WERI-Rb-1 (cell line): ENCODE measurements around the gene ME3.

Source experiments
- DNase-seq: peaks from one replicate; pipeline ENCODE4 v3.0.0-alpha.2; 2020
- H3K27ac ChIP-seq: fragments of 250-450 bp; sonication (Bioruptor Pico); 2 replicates; pipeline ENCODE4 v1.5.1; 2020; ENCODE audit warnings: mild to moderate bottlenecking, moderate library complexity
- H3K27me3 ChIP-seq: fragments of 250-450 bp; sonication (Bioruptor Pico); 2 replicates; pipeline ENCODE4 v1.5.1; 2021; ENCODE audit warnings: mild to moderate bottlenecking, low read depth, moderate library complexity; ENCODE audit not compliant: insufficient read depth, severe bottlenecking
- H3K36me3 ChIP-seq: fragments of 250-450 bp; sonication (Bioruptor Pico); 2 replicates; pipeline ENCODE4 v1.5.1; 2020; ENCODE audit warnings: mild to moderate bottlenecking, moderate library complexity
- H3K4me3 ChIP-seq: 2 replicates; pipeline ENCODE4 v1.5.1; 2011; ENCODE audit warnings: low read depth, mild to moderate bottlenecking, control low read depth, low read length
- H3K9me3 ChIP-seq: fragments of 250-450 bp; sonication (Bioruptor Pico); 2 replicates; pipeline ENCODE4 v1.5.1; 2021; ENCODE audit warnings: mild to moderate bottlenecking, moderate library complexity; ENCODE audit not compliant: severe bottlenecking
- TF ChIP-seq, protein P1 (sequence below): IDR thresholded peaks from 2 replicates; pipeline ENCODE4 v1.5.1; 2011; ENCODE audit warnings: low read depth, mild to moderate bottlenecking, control low read depth, inconsistent platforms, low read length

ME3 gene

DNA sequence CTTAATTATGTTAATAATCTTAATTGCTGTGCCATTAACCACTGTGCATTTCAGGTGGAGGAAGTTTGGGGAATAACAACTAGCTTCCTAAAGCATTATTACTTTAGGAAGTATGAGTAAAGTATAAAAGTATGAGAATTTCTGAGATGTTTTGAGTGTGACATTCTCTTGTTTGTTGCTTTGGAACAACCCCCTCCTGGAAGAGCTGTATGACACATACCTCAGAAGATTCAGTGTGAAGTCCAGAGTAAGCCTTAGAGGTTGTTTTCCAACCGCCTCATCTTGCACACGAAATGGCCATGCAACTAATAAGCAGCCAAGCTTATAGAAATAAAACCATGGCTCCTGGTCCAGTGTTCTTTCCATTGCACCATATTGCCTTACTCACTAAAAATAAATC lies 276.0 kb downstream of the ME3 start:
- Histone ChIP-seq H3K9me3 (no peaks in the 10 kb centered on the region), H3K27me3 (no peaks in the 10 kb centered on the region), H3K27ac (no peak overlapping the region), H3K36me3 (no peaks in the 10 kb centered on the region), H3K4me3 (no peak overlapping the region)
- TF ChIP-seq, protein P1, sequence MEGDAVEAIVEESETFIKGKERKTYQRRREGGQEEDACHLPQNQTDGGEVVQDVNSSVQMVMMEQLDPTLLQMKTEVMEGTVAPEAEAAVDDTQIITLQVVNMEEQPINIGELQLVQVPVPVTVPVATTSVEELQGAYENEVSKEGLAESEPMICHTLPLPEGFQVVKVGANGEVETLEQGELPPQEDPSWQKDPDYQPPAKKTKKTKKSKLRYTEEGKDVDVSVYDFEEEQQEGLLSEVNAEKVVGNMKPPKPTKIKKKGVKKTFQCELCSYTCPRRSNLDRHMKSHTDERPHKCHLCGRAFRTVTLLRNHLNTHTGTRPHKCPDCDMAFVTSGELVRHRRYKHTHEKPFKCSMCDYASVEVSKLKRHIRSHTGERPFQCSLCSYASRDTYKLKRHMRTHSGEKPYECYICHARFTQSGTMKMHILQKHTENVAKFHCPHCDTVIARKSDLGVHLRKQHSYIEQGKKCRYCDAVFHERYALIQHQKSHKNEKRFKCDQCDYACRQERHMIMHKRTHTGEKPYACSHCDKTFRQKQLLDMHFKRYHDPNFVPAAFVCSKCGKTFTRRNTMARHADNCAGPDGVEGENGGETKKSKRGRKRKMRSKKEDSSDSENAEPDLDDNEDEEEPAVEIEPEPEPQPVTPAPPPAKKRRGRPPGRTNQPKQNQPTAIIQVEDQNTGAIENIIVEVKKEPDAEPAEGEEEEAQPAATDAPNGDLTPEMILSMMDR = no peak
- DNase-seq = no peak

- H3K4me3 ChIP-seq = no peak overlapping the region
- no peaks in the 10 kb centered on the region for H3K9me3 ChIP-seq
- no peak overlapping the region for H3K27ac ChIP-seq
These were observed 277.3 kb downstream of the ME3 start for GRCh38 chr11:86395061-86395551.

More at GRCh38 chr11:86395061-86395551, 277.3 kb downstream of the ME3 start:
- no peaks in the 10 kb centered on the region for H3K27me3 ChIP-seq
- TF ChIP-seq, protein P1 = no peak
- no peaks in the 10 kb centered on the region for H3K36me3 ChIP-seq
- DNase-seq = no peak
